ENCODE data around the gene KLHL29.

Gene KLHL29

DNA sequence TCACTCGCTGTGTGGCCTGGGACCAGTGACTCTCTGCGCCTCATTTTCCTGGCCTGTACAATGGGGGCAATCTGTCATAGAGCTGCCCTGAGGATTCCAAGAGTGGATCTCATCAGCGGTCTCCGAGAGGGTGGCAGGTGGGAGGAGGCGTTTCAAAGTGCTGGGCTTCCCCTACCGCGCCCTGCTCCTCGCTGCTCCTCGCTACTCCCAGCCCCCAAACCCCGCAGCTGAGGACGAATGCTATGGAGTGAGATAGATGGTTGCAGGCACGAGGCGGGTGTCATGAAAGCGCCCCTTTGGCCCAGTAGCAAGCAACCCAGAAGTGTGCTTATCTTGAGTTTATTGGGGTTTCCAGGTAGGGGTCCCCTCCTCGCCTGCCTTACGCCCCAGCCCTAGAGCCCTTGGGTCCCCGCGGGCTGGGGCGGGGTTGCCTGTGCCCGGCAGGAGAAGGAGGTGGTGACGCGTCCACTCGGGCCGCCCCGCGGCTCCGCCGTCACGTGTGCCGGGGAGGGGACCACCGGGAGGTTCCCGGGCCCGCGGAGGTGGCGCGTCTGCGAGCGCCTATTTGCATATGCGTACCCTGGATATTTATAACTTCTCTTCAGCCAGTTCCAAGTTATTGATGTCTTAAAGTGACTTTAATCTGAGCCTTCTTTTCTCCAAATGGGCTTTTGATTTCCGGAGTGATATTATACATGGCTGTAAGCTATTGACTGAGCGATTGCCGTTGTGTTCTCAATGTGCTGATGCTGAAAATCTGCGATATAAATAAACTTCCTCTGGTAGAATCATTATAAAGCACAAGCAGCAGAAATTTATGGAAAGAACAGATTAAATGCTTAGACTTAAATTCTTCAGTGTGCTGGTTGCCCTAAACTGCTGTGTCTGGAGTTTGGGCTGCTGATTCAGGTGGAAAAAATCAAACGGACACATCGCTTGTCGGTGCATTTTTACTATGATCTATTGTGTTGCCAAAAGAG lies 278.3 kb downstream of the KLHL29 start:
- no peak overlapping the region for H3K27ac ChIP-seq (ENCODE audit: low read length)
- H3K9me3 ChIP-seq (replicated peaks; ENCODE audit: insufficient read depth, low read length), result no peaks in the 10 kb centered on the region
- no peak overlapping the region for H3K4me2 ChIP-seq (ENCODE audit: low read depth, low read length)
- no peak overlapping the region for H3K9ac ChIP-seq (ENCODE audit: low read length)
- no peaks in the 10 kb centered on the region for H3K79me2 ChIP-seq (ENCODE audit: low read length)
- no peaks in the 10 kb centered on the region for H3K36me3 ChIP-seq (replicated peaks; ENCODE audit: insufficient read depth, low read length)
- H3K27me3 ChIP-seq (replicated peaks; ENCODE audit: insufficient read depth, low read length), result no peaks in the 10 kb centered on the region
- no peaks in the 10 kb centered on the region for H3F3A ChIP-seq (ENCODE audit: insufficient read depth, low read length)
- H4K20me1 ChIP-seq (ENCODE audit: insufficient read depth, low read length), result no peaks in the 10 kb centered on the region
- DNase-seq, result no peak
- H3K4me3 ChIP-seq (ENCODE audit: low read length), result no peak overlapping the region
- H2AFZ ChIP-seq (ENCODE audit: low read length), result no peak overlapping the region
- H3K9me2 ChIP-seq (replicated peaks; ENCODE audit: insufficient read depth, low read length), result no peaks in the 10 kb centered on the region
- no peaks in the 10 kb centered on the region for H3K4me1 ChIP-seq (ENCODE audit: low read length)
- TF ChIP-seq EZH2phosphoT487 (IDR thresholded peaks at IDR 0.05; ENCODE audit: low read length) (no peak), EZH2 (optimal IDR thresholded peaks at IDR 0.05; ENCODE audit: low read depth, low read length) (no peak)
- TF ChIP-seq, protein P1, sequence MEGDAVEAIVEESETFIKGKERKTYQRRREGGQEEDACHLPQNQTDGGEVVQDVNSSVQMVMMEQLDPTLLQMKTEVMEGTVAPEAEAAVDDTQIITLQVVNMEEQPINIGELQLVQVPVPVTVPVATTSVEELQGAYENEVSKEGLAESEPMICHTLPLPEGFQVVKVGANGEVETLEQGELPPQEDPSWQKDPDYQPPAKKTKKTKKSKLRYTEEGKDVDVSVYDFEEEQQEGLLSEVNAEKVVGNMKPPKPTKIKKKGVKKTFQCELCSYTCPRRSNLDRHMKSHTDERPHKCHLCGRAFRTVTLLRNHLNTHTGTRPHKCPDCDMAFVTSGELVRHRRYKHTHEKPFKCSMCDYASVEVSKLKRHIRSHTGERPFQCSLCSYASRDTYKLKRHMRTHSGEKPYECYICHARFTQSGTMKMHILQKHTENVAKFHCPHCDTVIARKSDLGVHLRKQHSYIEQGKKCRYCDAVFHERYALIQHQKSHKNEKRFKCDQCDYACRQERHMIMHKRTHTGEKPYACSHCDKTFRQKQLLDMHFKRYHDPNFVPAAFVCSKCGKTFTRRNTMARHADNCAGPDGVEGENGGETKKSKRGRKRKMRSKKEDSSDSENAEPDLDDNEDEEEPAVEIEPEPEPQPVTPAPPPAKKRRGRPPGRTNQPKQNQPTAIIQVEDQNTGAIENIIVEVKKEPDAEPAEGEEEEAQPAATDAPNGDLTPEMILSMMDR (IDR thresholded peaks at IDR 0.05; ENCODE audit: low read length), result no peak

DNA sequence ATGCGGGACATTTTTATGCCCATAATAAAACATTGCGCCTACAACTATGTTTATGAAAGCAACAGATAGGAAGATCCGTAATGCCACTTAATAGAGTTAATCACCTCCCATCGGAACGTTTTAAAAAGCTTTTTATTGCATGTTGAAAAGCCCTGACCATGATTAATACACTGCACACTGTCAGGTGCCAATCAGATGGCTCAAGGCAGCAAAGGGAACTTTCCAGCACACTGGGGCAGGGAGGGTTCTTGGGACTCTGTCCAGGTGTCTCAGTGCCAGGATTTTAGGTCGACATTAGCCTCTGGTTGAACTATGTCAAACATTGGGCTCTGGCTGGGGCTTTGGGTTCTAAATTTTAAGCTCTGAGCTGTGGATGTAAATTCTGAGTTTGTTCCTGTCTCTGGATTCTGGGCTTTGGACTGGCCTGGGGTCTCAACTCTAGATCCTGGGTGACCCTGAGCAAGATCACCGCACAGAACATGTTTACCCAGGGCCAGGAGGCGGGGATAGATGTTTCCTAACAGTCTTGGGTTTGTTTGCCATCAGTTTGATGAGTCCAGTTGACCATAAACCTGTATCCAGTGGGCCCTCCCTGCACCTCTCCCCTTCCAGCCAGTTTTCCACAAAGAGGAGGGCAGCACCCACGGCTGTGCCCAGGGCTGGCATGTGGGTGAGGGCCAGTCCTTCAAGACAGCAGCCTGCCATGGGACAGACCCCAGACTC lies 279.2 kb downstream of the KLHL29 start:
- H3K36me3 ChIP-seq (replicated peaks; ENCODE audit: insufficient read depth, low read length), result no peaks in the 10 kb centered on the region
- no peaks in the 10 kb centered on the region for H3F3A ChIP-seq (ENCODE audit: insufficient read depth, low read length)
- H3K79me2 ChIP-seq (ENCODE audit: low read length), result no peaks in the 10 kb centered on the region
- H2AFZ ChIP-seq (ENCODE audit: low read length), result no peak overlapping the region
- H3K4me3 ChIP-seq (ENCODE audit: low read length), result no peak overlapping the region
- no peak overlapping the region for H3K27ac ChIP-seq (ENCODE audit: low read length)
- TF ChIP-seq EZH2 (optimal IDR thresholded peaks at IDR 0.05; ENCODE audit: low read depth, low read length), result no peak
- TF ChIP-seq EZH2phosphoT487 (IDR thresholded peaks at IDR 0.05; ENCODE audit: low read length), result no peak
- TF ChIP-seq, protein P1 (IDR thresholded peaks at IDR 0.05; ENCODE audit: low read length), result no peak
- H3K27me3 ChIP-seq (replicated peaks; ENCODE audit: insufficient read depth, low read length), result no peaks in the 10 kb centered on the region
- H3K4me2 ChIP-seq (ENCODE audit: low read depth, low read length), result no peak overlapping the region
- no peaks in the 10 kb centered on the region for H4K20me1 ChIP-seq (ENCODE audit: insufficient read depth, low read length)
- no peak overlapping the region for H3K9ac ChIP-seq (ENCODE audit: low read length)
- no peaks in the 10 kb centered on the region for H3K9me2 ChIP-seq (replicated peaks; ENCODE audit: insufficient read depth, low read length)
- H3K4me1 ChIP-seq (ENCODE audit: low read length), result no peaks in the 10 kb centered on the region
- H3K9me3 ChIP-seq (replicated peaks; ENCODE audit: insufficient read depth, low read length), result no peaks in the 10 kb centered on the region
- DNase-seq, result no peak

DNA sequence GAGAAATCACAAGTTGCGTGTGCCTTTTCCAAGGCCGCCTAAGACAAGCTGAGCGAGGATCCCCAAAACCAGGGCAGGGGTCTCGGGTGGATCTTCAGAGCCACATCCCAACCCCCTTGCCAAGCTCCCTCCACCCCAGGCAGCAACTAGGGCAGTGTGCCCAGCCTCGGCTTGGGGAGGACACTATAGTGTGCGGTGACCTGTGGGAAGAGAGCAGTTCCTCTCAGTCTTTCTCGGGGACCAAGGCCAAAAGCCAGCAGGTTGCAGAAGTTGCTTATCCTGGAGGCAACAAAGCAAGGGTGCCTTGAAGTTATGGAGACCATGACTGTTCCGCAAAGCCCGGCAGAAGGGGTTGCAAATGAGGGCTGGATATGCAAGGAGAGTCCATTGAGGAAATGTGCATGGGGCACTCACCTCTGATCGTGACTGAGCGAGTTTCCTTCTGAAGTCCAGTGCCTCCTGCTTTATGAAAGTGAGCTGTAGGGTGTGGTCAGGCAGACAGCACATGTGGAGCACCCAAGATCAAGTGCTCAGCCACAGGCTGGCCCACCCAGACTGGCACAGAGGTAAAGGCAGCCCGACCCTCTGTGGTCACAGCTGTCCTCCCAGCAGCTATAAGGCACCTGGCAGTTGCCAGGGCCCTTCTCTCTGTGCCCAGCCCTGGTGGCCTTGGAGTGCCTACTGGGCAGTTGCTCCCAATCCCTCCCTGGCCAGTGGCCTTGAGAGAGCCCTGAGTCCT lies 281.4 kb downstream of the KLHL29 start:
- H3K4me1 ChIP-seq (ENCODE audit: low read length), result no peaks in the 10 kb centered on the region
- no peak for DNase-seq
- no peaks in the 10 kb centered on the region for H3F3A ChIP-seq (ENCODE audit: insufficient read depth, low read length)
- no peaks in the 10 kb centered on the region for H3K79me2 ChIP-seq (ENCODE audit: low read length)
- no peak overlapping the region for H2AFZ ChIP-seq (ENCODE audit: low read length)
- H3K9me2 ChIP-seq (replicated peaks; ENCODE audit: insufficient read depth, low read length), result no peaks in the 10 kb centered on the region
- H3K4me2 ChIP-seq (ENCODE audit: low read depth, low read length), result no peak overlapping the region
- no peaks in the 10 kb centered on the region for H3K9me3 ChIP-seq (replicated peaks; ENCODE audit: insufficient read depth, low read length)
- H3K36me3 ChIP-seq (replicated peaks; ENCODE audit: insufficient read depth, low read length), result no peaks in the 10 kb centered on the region
- H3K27ac ChIP-seq (ENCODE audit: low read length), result no peak overlapping the region
- no peaks in the 10 kb centered on the region for H4K20me1 ChIP-seq (ENCODE audit: insufficient read depth, low read length)
- TF ChIP-seq, protein P1 (IDR thresholded peaks at IDR 0.05; ENCODE audit: low read length), result no peak
- TF ChIP-seq EZH2phosphoT487 (IDR thresholded peaks at IDR 0.05; ENCODE audit: low read length) (no peak), EZH2 (optimal IDR thresholded peaks at IDR 0.05; ENCODE audit: low read depth, low read length) (no peak)
- no peaks in the 10 kb centered on the region for H3K27me3 ChIP-seq (replicated peaks; ENCODE audit: insufficient read depth, low read length)
- no peak overlapping the region for H3K4me3 ChIP-seq (ENCODE audit: low read length)
- H3K9ac ChIP-seq (ENCODE audit: low read length), result no peak overlapping the region
